ENCODE results near the gene ACIN1.

DNA sequence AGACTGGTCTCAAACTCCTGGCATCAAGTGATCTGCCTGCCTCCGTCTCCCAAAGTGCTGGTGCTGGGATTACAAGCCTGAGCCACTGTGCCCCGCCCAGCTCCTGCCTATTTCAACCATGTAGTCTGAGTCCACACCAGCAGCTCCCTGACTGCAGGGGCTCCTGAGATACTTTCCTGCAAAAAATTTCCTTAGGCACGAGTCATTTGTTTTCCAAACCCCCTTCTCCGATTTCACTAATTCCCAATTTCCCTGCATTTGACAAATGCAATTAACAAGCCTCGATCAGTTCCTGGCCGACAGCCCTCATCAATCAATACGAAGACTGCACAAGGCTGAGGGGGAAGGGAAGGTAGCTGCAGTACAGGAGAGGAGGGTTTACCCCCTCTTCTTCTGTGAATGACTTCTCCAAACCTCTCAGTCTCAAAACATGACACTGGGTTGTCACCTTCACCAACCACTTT lies 70.3 kb downstream of the ACIN1 start:
- TF ChIP-seq POLR2AphosphoS5 (IDR thresholded peaks at IDR 0.05; ENCODE audit: low read depth, low read length): no peak
- TF ChIP-seq TAF1 (IDR thresholded peaks at IDR 0.05; ENCODE audit: low read depth, low read length): no peak
- TF ChIP-seq POLR2A (IDR thresholded peaks at IDR 0.05; ENCODE audit: low read depth, low read length): no peak

Measured in GM12891 (cell line).